Measurements from ENCODE around the gene GGNBP2.

The GGNBP2 gene

DNA sequence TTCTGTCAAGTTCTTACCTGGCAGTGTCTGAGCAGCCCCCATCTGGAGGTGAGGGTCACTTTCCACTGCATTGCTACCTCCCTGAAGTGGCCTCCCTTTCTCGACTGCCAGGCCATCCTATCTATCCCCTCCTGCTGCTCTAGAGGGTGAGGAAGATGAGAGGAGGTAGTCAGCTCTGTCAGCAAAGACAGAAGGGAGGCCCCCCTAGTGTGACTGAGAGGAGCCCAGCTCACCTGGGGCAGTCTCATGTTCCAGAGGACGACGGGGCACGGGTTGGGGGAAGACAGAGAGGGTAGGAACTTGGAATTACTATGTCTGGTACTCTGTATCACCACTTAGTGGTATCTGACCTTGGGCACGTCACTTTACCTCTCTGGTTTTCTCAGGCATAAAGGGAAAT lies 32.1 kb upstream of the GGNBP2 start:
- WGBS, 2 experiments: 96 to 97% methylated on average over 4 to 5 of the region's 5 CpGs
- Histone ChIP-seq H3K9me3 (ENCODE audit: control insufficient read depth, low read length) (no peaks in the 10 kb centered on the region), H3K4me1 (ENCODE audit: control insufficient read depth, insufficient read depth, low read length) (no peaks in the 10 kb centered on the region), H3K27ac (ENCODE audit: insufficient read depth, low read depth, low read length, poor library complexity, severe bottlenecking) (no peak overlapping the region), H3K36me3 (ENCODE audit: control insufficient read depth, insufficient read depth, low read length) (peaks cover 15% of the 10 kb centered on the region), H3K4me3 (ENCODE audit: insufficient read depth, low read depth, low read length) (no peak overlapping the region), H3K27me3 (ENCODE audit: control insufficient read depth, insufficient read depth, low read length, poor library complexity, severe bottlenecking) (no peaks in the 10 kb centered on the region)

GRCh38 chr17:36514856-36515255 lies 29.9 kb upstream of the GGNBP2 start:
- 94 to 95% methylated on average over 3 of the region's 3 CpGs for WGBS, 2 experiments
- H3K4me3 ChIP-seq (ENCODE audit: insufficient read depth, low read depth, low read length): no peak overlapping the region
- H3K27me3 ChIP-seq (ENCODE audit: control insufficient read depth, insufficient read depth, low read length, poor library complexity, severe bottlenecking): no peaks in the 10 kb centered on the region
- peaks cover 10% of the 10 kb centered on the region for H3K36me3 ChIP-seq (ENCODE audit: control insufficient read depth, insufficient read depth, low read length)
- no peaks in the 10 kb centered on the region for H3K9me3 ChIP-seq (ENCODE audit: control insufficient read depth, low read length)
- no peaks in the 10 kb centered on the region for H3K4me1 ChIP-seq (ENCODE audit: control insufficient read depth, insufficient read depth, low read length)
- no peak overlapping the region for H3K27ac ChIP-seq (ENCODE audit: insufficient read depth, low read depth, low read length, poor library complexity, severe bottlenecking)

DNA sequence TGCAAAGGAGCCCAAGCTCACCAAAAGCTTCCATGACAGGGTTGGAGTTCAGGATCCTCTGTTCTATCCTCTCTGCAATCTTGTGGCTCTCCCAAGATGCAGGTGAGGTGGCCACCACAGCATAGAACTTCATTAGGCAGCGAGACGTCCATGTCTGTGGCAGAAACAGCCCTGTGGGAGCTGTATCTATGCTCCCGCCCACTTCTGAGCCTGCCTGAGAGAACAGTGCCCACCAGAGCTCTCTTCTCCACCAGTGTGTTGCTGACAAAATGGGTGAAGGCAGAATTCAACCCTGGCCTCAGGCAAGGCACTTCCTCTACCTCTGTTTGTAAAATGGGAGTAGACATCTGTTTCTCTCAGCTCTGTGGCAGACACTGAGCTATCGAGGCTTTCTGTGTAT lies 28.9 kb upstream of the GGNBP2 start:
- no peak overlapping the region for H3K27ac ChIP-seq (ENCODE audit: insufficient read depth, low read depth, low read length, poor library complexity, severe bottlenecking)
- no peaks in the 10 kb centered on the region for H3K4me1 ChIP-seq (ENCODE audit: control insufficient read depth, insufficient read depth, low read length)
- H3K9me3 ChIP-seq (ENCODE audit: control insufficient read depth, low read length): no peaks in the 10 kb centered on the region
- no peak overlapping the region for H3K4me3 ChIP-seq (ENCODE audit: insufficient read depth, low read depth, low read length)
- H3K27me3 ChIP-seq (ENCODE audit: control insufficient read depth, insufficient read depth, low read length, poor library complexity, severe bottlenecking): no peaks in the 10 kb centered on the region
- WGBS, 2 experiments: 94 to 99% methylated on average over 3 of the region's 4 CpGs
- H3K36me3 ChIP-seq (ENCODE audit: control insufficient read depth, insufficient read depth, low read length): peaks cover 10% of the 10 kb centered on the region

GRCh38 chr17:36523113-36523512 lies 21.6 kb upstream of the GGNBP2 start:
- WGBS, 2 experiments: 95 to 96% methylated on average over 2 of the region's 2 CpGs
- no peak overlapping the region for H3K4me3 ChIP-seq (ENCODE audit: insufficient read depth, low read depth, low read length)
- H3K36me3 ChIP-seq (ENCODE audit: control insufficient read depth, insufficient read depth, low read length): peaks cover 29% of the 10 kb centered on the region
- no peaks in the 10 kb centered on the region for H3K9me3 ChIP-seq (ENCODE audit: control insufficient read depth, low read length)
- no peaks in the 10 kb centered on the region for H3K4me1 ChIP-seq (ENCODE audit: control insufficient read depth, insufficient read depth, low read length)
- H3K27me3 ChIP-seq (ENCODE audit: control insufficient read depth, insufficient read depth, low read length, poor library complexity, severe bottlenecking): no peaks in the 10 kb centered on the region
- H3K27ac ChIP-seq (ENCODE audit: insufficient read depth, low read depth, low read length, poor library complexity, severe bottlenecking): no peak overlapping the region

- 95 to 96% methylated on average over 4 of the region's 4 CpGs for WGBS, 2 experiments
- H3K36me3 ChIP-seq (ENCODE audit: control insufficient read depth, insufficient read depth, low read length): peaks cover 29% of the 10 kb centered on the region
Observed at GRCh38 chr17:36524428-36524876, 20.3 kb upstream of the GGNBP2 start.

GRCh38 chr17:36525113-36525512 lies 19.6 kb upstream of the GGNBP2 start:
- Histone ChIP-seq H3K36me3 (ENCODE audit: control insufficient read depth, insufficient read depth, low read length) (peaks cover 29% of the 10 kb centered on the region), H3K27ac (ENCODE audit: insufficient read depth, low read depth, low read length, poor library complexity, severe bottlenecking) (no peak overlapping the region), H3K4me3 (ENCODE audit: insufficient read depth, low read depth, low read length) (no peak overlapping the region), H3K4me1 (ENCODE audit: control insufficient read depth, insufficient read depth, low read length) (no peaks in the 10 kb centered on the region), H3K9me3 (ENCODE audit: control insufficient read depth, low read length) (no peaks in the 10 kb centered on the region), H3K27me3 (ENCODE audit: control insufficient read depth, insufficient read depth, low read length, poor library complexity, severe bottlenecking) (no peaks in the 10 kb centered on the region)
- WGBS, 2 experiments: 83 to 88% methylated on average over 2 of the region's 2 CpGs

More at GRCh38 chr17:36524428-36524876, 20.3 kb upstream of the GGNBP2 start:
- H3K4me1 ChIP-seq (ENCODE audit: control insufficient read depth, insufficient read depth, low read length): no peaks in the 10 kb centered on the region
- H3K27ac ChIP-seq (ENCODE audit: insufficient read depth, low read depth, low read length, poor library complexity, severe bottlenecking): no peak overlapping the region
- no peak overlapping the region for H3K4me3 ChIP-seq (ENCODE audit: insufficient read depth, low read depth, low read length)
- H3K27me3 ChIP-seq (ENCODE audit: control insufficient read depth, insufficient read depth, low read length, poor library complexity, severe bottlenecking): no peaks in the 10 kb centered on the region
- H3K9me3 ChIP-seq (ENCODE audit: control insufficient read depth, low read length): no peaks in the 10 kb centered on the region

DNA sequence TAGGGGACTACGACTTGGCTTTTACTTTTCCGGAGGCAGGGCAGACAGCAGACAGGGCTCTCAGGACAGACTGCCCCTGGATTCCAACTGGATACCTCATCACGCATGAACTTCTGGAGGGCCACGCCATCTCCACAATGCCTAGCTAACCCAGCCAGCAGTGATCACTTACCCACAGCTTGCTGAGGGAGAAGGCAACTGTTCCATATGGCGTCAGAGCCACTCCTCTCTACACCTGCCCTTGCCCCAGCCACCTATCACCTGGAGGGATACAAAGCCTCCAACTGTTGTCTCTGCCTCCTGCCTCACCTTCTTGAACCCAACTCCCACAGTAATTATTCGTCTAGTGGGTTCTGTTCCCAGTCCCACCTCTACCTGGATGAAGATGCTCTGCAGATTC lies 18.8 kb upstream of the GGNBP2 start:
- Histone ChIP-seq H3K9me3 (ENCODE audit: control insufficient read depth, low read length) (no peaks in the 10 kb centered on the region), H3K27me3 (ENCODE audit: control insufficient read depth, insufficient read depth, low read length, poor library complexity, severe bottlenecking) (no peaks in the 10 kb centered on the region), H3K4me3 (ENCODE audit: insufficient read depth, low read depth, low read length) (no peak overlapping the region), H3K4me1 (ENCODE audit: control insufficient read depth, insufficient read depth, low read length) (no peaks in the 10 kb centered on the region), H3K36me3 (ENCODE audit: control insufficient read depth, insufficient read depth, low read length) (peaks cover 29% of the 10 kb centered on the region), H3K27ac (ENCODE audit: insufficient read depth, low read depth, low read length, poor library complexity, severe bottlenecking) (no peak overlapping the region)
- 94 to 95% methylated on average over 6 of the region's 6 CpGs for WGBS, 2 experiments

DNA sequence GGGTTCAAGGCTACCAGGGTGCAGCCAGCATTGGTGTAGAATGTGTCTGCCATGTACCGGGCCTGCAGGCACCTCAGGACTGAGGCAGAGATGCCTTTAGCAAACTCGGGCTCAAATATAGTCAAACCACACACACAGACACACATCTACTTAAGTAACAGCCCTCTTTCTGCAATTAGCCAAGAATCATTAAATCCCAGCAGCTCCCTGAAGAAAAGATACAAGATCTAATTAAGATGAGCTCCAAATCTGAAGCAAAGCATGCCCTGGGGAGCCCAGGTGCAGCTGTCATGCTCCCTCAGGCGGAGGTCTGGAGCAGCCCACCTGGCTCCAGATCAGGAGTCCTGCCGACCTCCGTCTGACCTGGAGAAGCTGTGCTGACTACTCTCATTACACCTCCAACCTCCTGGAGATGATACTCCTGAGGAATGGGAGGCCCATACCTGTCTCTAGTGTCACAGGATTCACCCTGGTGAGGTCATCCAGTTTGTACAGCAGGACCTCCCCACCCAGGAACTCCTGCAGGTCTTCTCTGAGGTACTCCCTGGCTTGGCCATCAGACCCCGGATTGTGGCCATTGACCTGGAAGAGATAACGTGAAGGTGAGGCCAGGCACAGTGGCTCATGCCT lies 17.0 kb upstream of the GGNBP2 start:
- Histone ChIP-seq H3K36me3 (ENCODE audit: control insufficient read depth, insufficient read depth, low read length) (peaks cover 41% of the 10 kb centered on the region), H3K27me3 (ENCODE audit: control insufficient read depth, insufficient read depth, low read length, poor library complexity, severe bottlenecking) (no peaks in the 10 kb centered on the region), H3K4me3 (ENCODE audit: insufficient read depth, low read depth, low read length) (no peak overlapping the region), H3K27ac (ENCODE audit: insufficient read depth, low read depth, low read length, poor library complexity, severe bottlenecking) (no peak overlapping the region), H3K9me3 (ENCODE audit: control insufficient read depth, low read length) (no peaks in the 10 kb centered on the region), H3K4me1 (ENCODE audit: control insufficient read depth, insufficient read depth, low read length) (no peaks in the 10 kb centered on the region)
- WGBS, 2 experiments: 95 to 96% methylated on average over 7 of the region's 7 CpGs

- Histone ChIP-seq H3K36me3 (ENCODE audit: control insufficient read depth, insufficient read depth, low read length) (peaks cover 44% of the 10 kb centered on the region), H3K27ac (ENCODE audit: insufficient read depth, low read depth, low read length, poor library complexity, severe bottlenecking) (no peak overlapping the region), H3K27me3 (ENCODE audit: control insufficient read depth, insufficient read depth, low read length, poor library complexity, severe bottlenecking) (no peaks in the 10 kb centered on the region), H3K4me3 (ENCODE audit: insufficient read depth, low read depth, low read length) (no peak overlapping the region), H3K4me1 (ENCODE audit: control insufficient read depth, insufficient read depth, low read length) (peaks cover 6% of the 10 kb centered on the region), H3K9me3 (ENCODE audit: control insufficient read depth, low read length) (no peaks in the 10 kb centered on the region)
Observed at GRCh38 chr17:36529121-36529520, 15.6 kb upstream of the GGNBP2 start.

DNA sequence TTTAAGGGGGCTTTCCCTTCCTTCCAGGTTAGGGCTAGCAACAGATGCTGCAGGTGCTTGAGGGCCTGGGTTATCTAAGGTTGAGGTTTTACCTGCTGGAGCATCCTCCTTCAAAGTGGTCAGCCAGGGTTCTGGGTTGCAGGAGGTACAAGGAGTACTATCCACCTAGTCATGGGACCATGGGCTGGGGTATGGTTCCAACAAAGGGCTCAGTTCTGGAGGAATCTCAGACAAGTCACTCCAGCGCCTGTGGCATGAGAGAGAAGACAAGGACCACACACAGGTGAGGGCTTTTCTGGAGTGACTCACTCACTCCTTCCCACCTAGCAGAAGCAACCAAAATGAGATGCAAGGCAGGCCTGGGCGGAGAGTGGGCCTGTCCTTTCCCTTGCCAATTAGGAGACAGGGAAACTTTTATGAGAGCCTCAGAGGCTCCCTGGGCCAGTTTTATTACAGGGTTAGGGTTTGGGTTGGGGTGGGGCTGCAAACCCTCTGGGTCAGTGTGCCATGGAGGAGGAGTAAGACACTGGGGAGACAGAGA lies 12.2 kb upstream of the GGNBP2 start:
- H3K9me3 ChIP-seq (ENCODE audit: control insufficient read depth, low read length): no peaks in the 10 kb centered on the region
- H3K27me3 ChIP-seq (ENCODE audit: control insufficient read depth, insufficient read depth, low read length, poor library complexity, severe bottlenecking): no peaks in the 10 kb centered on the region
- H3K27ac ChIP-seq (ENCODE audit: insufficient read depth, low read depth, low read length, poor library complexity, severe bottlenecking): no peak overlapping the region
- WGBS, 2 experiments: 90 to 97% methylated on average over 2 of the region's 2 CpGs
- peaks cover 6% of the 10 kb centered on the region for H3K4me1 ChIP-seq (ENCODE audit: control insufficient read depth, insufficient read depth, low read length)
- no peak overlapping the region for H3K4me3 ChIP-seq (ENCODE audit: insufficient read depth, low read depth, low read length)
- peaks cover 32% of the 10 kb centered on the region for H3K36me3 ChIP-seq (ENCODE audit: control insufficient read depth, insufficient read depth, low read length)
